Fibroblast of skin of back (primary cell): Measurements from ENCODE around the gene PRKAR2A.
A peak's percentile ranks its signal among the peaks of the same experiment; 100 is the strongest.
"Not testable (repeated sequence)": the region's sequence is repeated elsewhere in the genome, so short reads cannot be mapped to it uniquely, and the experiment has no call there.

Source experiments
- DNase-seq: peaks from one replicate; pipeline ENCODE4 v3.0.0-alpha.2; 2013

Gene PRKAR2A

GRCh38 chr3:48776854-48777253 lies 70.8 kb downstream of the PRKAR2A start:
- DNase-seq: no peak

GRCh38 chr3:48770192-48770502 lies 77.5 kb downstream of the PRKAR2A start:
- DNase-seq: no peak

GRCh38 chr3:48765376-48765775 lies 82.3 kb downstream of the PRKAR2A start:
- DNase-seq: no peak

- DNase-seq: no peak
Measured at GRCh38 chr3:48762816-48763215, 84.9 kb downstream of the PRKAR2A start.

DNA sequence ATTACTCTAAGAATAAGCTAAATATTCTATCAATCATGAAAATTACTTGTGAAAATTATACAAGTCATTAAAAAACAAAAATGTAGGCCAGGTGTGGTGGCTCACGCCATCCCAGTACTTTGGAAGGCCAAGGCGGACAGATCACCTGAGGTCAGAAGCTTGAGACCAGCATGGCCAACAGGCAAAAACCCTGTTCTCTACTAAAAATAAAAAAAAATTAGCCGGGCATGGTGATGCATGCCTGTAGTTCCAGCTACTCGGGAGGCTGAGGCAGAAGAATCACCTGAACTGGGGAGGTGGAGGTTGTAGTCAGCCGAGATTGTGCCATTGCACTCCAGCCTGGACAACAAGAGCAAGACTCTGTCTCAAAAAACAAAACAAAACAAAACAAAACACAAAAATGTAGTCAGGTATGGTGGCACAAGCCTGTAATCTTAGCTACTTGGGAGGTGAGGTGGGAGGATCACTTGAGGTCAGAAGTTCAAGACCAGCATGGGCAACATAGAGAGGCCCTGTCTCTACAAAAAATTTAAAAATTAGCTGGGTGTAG lies 87.6 kb downstream of the PRKAR2A start:
- DNase-seq: not testable (repeated sequence)

DNA sequence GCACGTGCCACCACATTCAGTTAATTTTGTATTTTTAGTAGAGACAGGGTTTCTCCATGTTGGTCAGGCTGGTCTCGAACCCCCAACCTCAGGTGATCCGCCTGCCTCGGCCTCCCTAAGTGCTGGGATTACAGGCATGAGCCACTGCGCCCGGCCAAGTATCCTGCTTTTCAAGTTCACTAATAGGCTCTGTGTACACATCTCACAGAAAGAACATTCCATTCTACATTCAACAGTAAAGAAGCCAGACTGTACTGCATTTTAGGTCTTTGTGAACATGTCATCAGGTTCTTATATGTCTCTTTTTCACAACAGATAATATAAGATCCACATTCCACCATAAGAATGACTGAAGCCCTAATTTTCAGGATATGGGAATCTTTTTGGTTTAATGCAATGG lies 88.1 kb downstream of the PRKAR2A start:
- DNase-seq: not testable (repeated sequence)

DNA sequence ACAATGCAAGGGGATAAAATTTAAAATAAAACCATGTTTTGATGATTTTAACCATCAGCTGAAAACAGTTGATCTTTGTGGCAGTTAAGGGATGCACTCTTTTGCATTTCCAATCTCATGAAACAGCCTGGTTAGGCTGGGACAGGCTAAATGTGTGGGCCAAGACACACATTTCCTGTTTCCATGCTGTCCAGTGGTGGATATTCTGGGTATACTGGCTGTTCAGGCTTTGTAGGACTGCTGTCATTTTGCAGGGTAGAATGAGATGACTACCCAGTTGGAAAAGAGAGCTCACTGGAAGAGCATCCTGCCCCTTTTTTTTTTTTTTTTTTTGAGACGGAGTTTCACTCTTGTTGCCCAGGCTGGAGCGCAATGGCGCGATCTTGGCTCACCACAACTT lies 88.6 kb downstream of the PRKAR2A start:
- DNase-seq: no peak

- no peak for DNase-seq
Measured at GRCh38 chr3:48756640-48757039, 91.0 kb downstream of the PRKAR2A start.

GRCh38 chr3:48750856-48751255 lies 96.8 kb downstream of the PRKAR2A start:
- no peak for DNase-seq

GRCh38 chr3:48748754-48749153 lies 98.9 kb downstream of the PRKAR2A start:
- no peak for DNase-seq

GRCh38 chr3:48747706-48748105 lies 100.0 kb downstream of the PRKAR2A start:
- DNase-seq: no peak

GRCh38 chr3:48747015-48747615 lies 100.6 kb downstream of the PRKAR2A start:
- DNase-seq: no peak

- DNase-seq: no peak
Measured at GRCh38 chr3:48743773-48744172, 103.9 kb downstream of the PRKAR2A start.

GRCh38 chr3:48741226-48741625 lies 106.4 kb downstream of the PRKAR2A start:
- DNase-seq: not testable (repeated sequence)

- peak; percentile 75 for DNase-seq
Measured at GRCh38 chr3:48739955-48740823, 107.5 kb downstream of the PRKAR2A start.

DNA sequence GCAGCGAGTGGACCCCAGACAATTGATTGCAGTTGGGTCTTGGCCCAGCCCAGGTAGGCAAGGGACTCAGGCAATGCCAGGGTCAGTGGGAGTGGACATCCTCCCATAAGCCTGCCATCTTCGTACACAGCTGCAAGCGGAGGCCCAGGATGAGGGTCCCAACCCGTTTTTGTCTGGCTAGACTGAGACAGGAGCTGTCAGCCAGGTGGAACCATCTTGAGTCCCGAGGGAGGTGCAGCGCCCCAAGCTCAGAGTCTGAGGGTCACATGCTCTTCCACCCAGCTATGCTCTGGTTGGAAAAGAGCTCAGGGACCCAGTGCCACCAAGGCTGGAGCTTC lies 108.1 kb downstream of the PRKAR2A start:
- no peak for DNase-seq

GRCh38 chr3:48738926-48739616 lies 108.6 kb downstream of the PRKAR2A start:
- no peak for DNase-seq

- DNase-seq: no peak
Measured at GRCh38 chr3:48738144-48738536, 109.5 kb downstream of the PRKAR2A start.

GRCh38 chr3:48735075-48735767 lies 112.5 kb downstream of the PRKAR2A start:
- DNase-seq: peak; percentile 8

GRCh38 chr3:48734541-48734940 lies 113.1 kb downstream of the PRKAR2A start:
- DNase-seq: not testable (repeated sequence)

DNA sequence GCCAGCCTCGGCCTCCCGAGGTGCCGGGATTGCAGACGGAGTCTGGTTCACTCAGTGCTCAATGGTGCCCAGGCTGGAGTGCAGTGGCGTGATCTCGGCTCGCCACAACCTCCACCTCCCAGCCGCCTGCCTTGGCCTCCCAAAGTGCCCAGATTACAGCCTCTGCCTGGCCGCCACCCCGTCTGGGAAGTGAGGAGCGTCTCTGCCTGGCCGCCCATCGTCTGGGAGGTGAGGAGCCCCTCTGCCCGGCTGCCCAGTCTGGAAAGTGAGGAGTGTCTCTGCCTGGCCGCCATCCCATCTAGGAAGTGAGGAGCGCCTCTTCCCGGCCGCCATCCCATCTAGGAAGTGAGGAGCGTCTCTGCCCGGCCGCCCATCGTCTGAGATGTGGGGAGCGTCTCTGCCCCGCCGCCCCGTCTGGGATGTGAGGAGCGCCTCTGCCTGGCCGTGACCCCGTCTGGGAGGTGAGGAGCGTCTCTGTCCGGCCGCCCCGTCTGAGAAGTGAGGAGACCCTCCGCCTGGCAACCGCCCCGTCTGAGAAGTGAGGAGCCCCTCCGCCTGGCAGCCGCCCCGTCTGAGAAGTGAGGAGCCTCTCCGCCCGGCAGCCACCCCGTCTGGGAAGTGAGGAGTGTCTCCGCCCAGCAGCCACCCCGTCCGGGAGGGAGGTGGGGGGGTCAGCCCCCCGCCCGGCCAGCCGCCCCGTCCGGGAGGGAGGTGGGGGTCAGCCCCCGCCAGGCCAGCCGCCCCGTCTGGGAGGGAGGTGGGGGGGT lies 113.7 kb downstream of the PRKAR2A start:
- not testable (repeated sequence) for DNase-seq

GRCh38 chr3:48727511-48727910 lies 120.2 kb downstream of the PRKAR2A start:
- DNase-seq: no peak
